HepG2 (cell line): ENCODE data around the gene CEP76. TPM values are rescaled to one million over a fixed set of nuclear protein-coding genes. Genes with fewer than 3 reads are reported as not detected.

Experiments used
- ATAC-seq: fragments of 200-7000 bp; cut with Tn5 transposase; 3 replicates; pipeline ENCODE4 v1.9.1; 2020; ENCODE audit warnings: mild to moderate bottlenecking, moderate library complexity
- BruUV-seq: library from RNA; stranded (reverse); fragments of 400-500 nt; replicated peaks from 2 replicates; lab custom pipeline; 2021; lab: Mats Ljungman, UMichigan
- CTCF ChIA-PET: fragments of 300-600 bp; formaldehyde crosslinking; extraction: SDS; loops from one replicate; lab custom pipeline; 2021; ENCODE audit warnings: low total read pairs, inconsistent platforms, low intra/inter-chr PET ratio; lab: Yijun Ruan, JAX
- POLR2A ChIA-PET: fragments of 350-600 bp; sonication (Branson Sonifier 250); formaldehyde crosslinking; loops from one replicate; lab custom pipeline; 2020; ENCODE audit warnings: antibody characterized with exemption, inconsistent platforms; lab: Yijun Ruan, JAX
- DNase-seq: peaks from one replicate; pipeline ENCODE4 v3.0.0-alpha.2; 2015; ENCODE audit warnings: low spot score
- FAIRE-seq: peaks from 3 replicates; lab custom pipeline; 2011; peaks lifted over from hg19 to GRCh38; lab: Jason Lieb, UNC
- H2AFZ ChIP-seq: one replicate; pipeline ENCODE4 v1.6.1; 2011; ENCODE audit warnings: low read length, inconsistent platforms
- H3K27ac ChIP-seq: fragments of 300-600 bp; 3 replicates; pipeline ENCODE4 v1.8.0; 2011; ENCODE audit warnings: mixed run types, mild to moderate bottlenecking, mixed read lengths, low read length, inconsistent platforms; ENCODE audit not compliant: insufficient read depth; ENCODE audit errors: extremely low read length
- H3K27me3 ChIP-seq, 2 experiments: fragments of 200-600 bp in 1 of 2; 2 replicates in 1 of 2; 3 replicates in 1 of 2; pipeline versions ENCODE4 v1.6.0 to v1.8.0; 2011; ENCODE audit warnings: low read length in 2 of 2, mild to moderate bottlenecking in 2 of 2, moderate library complexity in 2 of 2, inconsistent platforms in 1 of 2; ENCODE audit not compliant: insufficient read depth in 2 of 2, control insufficient read depth in 1 of 2
- H3K36me3 ChIP-seq, 2 experiments: fragments of 200-600 bp in 1 of 2; replicated peaks in 1 of 2; 2 replicates in 1 of 2; 3 replicates in 1 of 2; pipeline versions ENCODE4 v1.5.1 to v1.8.0; 2011; ENCODE audit warnings: low read length in 2 of 2, inconsistent platforms in 1 of 2; ENCODE audit not compliant: insufficient read depth in 2 of 2, control insufficient read depth in 1 of 2
- H3K4me1 ChIP-seq: 2 replicates; pipeline ENCODE4 v1.5.1; 2012; ENCODE audit warnings: low read length, inconsistent platforms; ENCODE audit not compliant: insufficient read depth
- H3K4me2 ChIP-seq: 2 replicates; pipeline ENCODE4 v1.6.0; 2011; ENCODE audit warnings: low read depth, low read length, inconsistent platforms
- H3K4me3 ChIP-seq, 3 experiments: fragments of 200-600 bp in 1 of 3; sonication (generic), shearing (Covaris generic) in 1 of 3; replicated peaks in 1 of 3; 2 replicates each; pipeline ENCODE4 v1.5.1; 2011 to 2016; ENCODE audit warnings: low read length in 3 of 3, inconsistent platforms in 2 of 3, low read depth in 2 of 3, mild to moderate bottlenecking in 2 of 3, control low read depth in 1 of 3, mixed read lengths in 1 of 3; ENCODE audit not compliant: insufficient read depth in 1 of 3
- H3K79me2 ChIP-seq: one replicate; pipeline ENCODE4 v1.6.1; 2011; ENCODE audit warnings: low read length, inconsistent platforms; ENCODE audit not compliant: insufficient read depth
- H3K9ac ChIP-seq: 2 replicates; pipeline ENCODE4 v1.6.0; 2011; ENCODE audit warnings: mild to moderate bottlenecking, low read depth, low read length, inconsistent platforms; ENCODE audit not compliant: insufficient read depth
- H3K9me3 ChIP-seq: 2 replicates; pipeline ENCODE4 v1.5.1; 2012; ENCODE audit warnings: mild to moderate bottlenecking, low read length
- H4K20me1 ChIP-seq: 2 replicates; pipeline ENCODE4 v1.6.0; 2011; ENCODE audit warnings: inconsistent platforms, mild to moderate bottlenecking, low read length, moderate library complexity; ENCODE audit not compliant: insufficient read depth
- CC2D1A ChIP-seq: sonication (generic); formaldehyde crosslinking; IDR thresholded peaks from 2 replicates; pipeline ENCODE4 v1.8.1; 2023; ENCODE audit warnings: mild to moderate bottlenecking, missing genetic modification reagents
- E2F5 ChIP-seq: sonication (generic); formaldehyde crosslinking; conservative IDR thresholded peaks from 2 replicates; pipeline ENCODE4 v1.4.0; 2020; ENCODE audit warnings: missing genetic modification reagents
- EEA1 ChIP-seq: sonication (generic); formaldehyde crosslinking; IDR thresholded peaks from 2 replicates; pipeline ENCODE4 v1.5.1; 2020; ENCODE audit warnings: mild to moderate bottlenecking, missing genetic modification reagents, borderline replicate concordance
- EED ChIP-seq: sonication (generic); formaldehyde crosslinking; IDR thresholded peaks from 2 replicates; pipeline ENCODE4 v1.5.0; 2020; ENCODE audit warnings: mild to moderate bottlenecking, missing genetic modification reagents
- KLF11 ChIP-seq: IDR thresholded peaks from 2 replicates; pipeline ENCODE4 v1.6.1; 2016; ENCODE audit warnings: missing compliant biosample characterization
- MBD4 ChIP-seq: IDR thresholded peaks from 2 replicates; pipeline ENCODE4 v1.6.1; 2012; ENCODE audit warnings: low read length, inconsistent platforms, borderline replicate concordance
- NPAS2 ChIP-seq: sonication (generic); formaldehyde crosslinking; IDR thresholded peaks from 2 replicates; pipeline ENCODE4 v1.8.0; 2022; ENCODE audit warnings: mild to moderate bottlenecking, missing genetic modification reagents, borderline replicate concordance
- PCBP1 ChIP-seq: fragments of 200-400 bp; formaldehyde crosslinking; IDR thresholded peaks from 2 replicates; pipeline ENCODE4 v1.6.1; 2017; ENCODE audit warnings: mild to moderate bottlenecking, low read depth, low read length, borderline replicate concordance
- SP5 ChIP-seq: IDR thresholded peaks from 2 replicates; pipeline ENCODE4 v1.6.1; 2016; ENCODE audit warnings: low read depth, borderline replicate concordance
- STAG1 ChIP-seq: sonication (generic); formaldehyde crosslinking; IDR thresholded peaks from 2 replicates; pipeline ENCODE4 v1.4.0; 2020; ENCODE audit warnings: missing genetic modification reagents
- TP53 ChIP-seq: sonication (generic); formaldehyde crosslinking; conservative IDR thresholded peaks from 2 replicates; pipeline ENCODE4 v1.4.0; 2020; ENCODE audit warnings: missing genetic modification reagents
- ZBTB14 ChIP-seq: sonication (generic); formaldehyde crosslinking; IDR thresholded peaks from 2 replicates; pipeline ENCODE4 v1.4.0; 2020; ENCODE audit warnings: missing genetic modification reagents
- ZFP36 ChIP-seq: fragments of 150-350 bp; IDR thresholded peaks from 2 replicates; pipeline ENCODE4 v1.6.1; 2018; ENCODE audit warnings: borderline replicate concordance, low read length, low read depth; ENCODE audit not compliant: partially characterized antibody
- ZNF556 ChIP-seq: sonication (generic); formaldehyde crosslinking; IDR thresholded peaks from 2 replicates; pipeline ENCODE4 v1.4.0; 2020; ENCODE audit warnings: mild to moderate bottlenecking, missing genetic modification reagents, borderline replicate concordance
- ZNF598 ChIP-seq: sonication (generic); formaldehyde crosslinking; IDR thresholded peaks from 2 replicates; pipeline ENCODE4 v1.5.1; 2020; ENCODE audit warnings: mild to moderate bottlenecking, missing genetic modification reagents, borderline replicate concordance
- ZNF660 ChIP-seq: sonication (generic); formaldehyde crosslinking; IDR thresholded peaks from 2 replicates; pipeline ENCODE4 v1.5.1; 2020; ENCODE audit warnings: mild to moderate bottlenecking, low read depth, missing genetic modification reagents, borderline replicate concordance
- WGBS: methylation state at CpG from one replicate; pipeline ENCODE4 v1.1.6; 2017; ENCODE audit warnings: low lambda C conversion rate; 5-methylcytosine and 5-hydroxymethylcytosine counted together
- in situ Hi-C: cut with HindIII; loops from 2 replicates; pipeline ENCODE4 v1.10.0; 2017; ENCODE audit warnings: low pct_unique_long_range_greater_than_20kb; ENCODE audit not compliant: extremely low pct_ligation_motif_present
- intact Hi-C: fragments of 100-400 bp; cut with micrococcal nuclease; formaldehyde crosslinking; loops from one replicate; pipeline ENCODE4 v1.10.0; 2022; ENCODE audit not compliant: unreplicated experiment
- polyA plus RNA-seq, 8 experiments: library from polyadenylated mRNA; depleted of rRNA in 3 of 8; stranded (reverse) in 7 of 8; unstranded in 1 of 8; fragments of >200 nt; fragmentation: Illumina TruSeq in 4 of 8; extraction: Trizol in 4 of 8; gene quantifications; 2 replicates each; pipeline versions ENCODE4 v1.2.1 to v1.2.3, GENCODE V29; 2011 to 2016; ENCODE audit warnings: low read depth in 4 of 8, missing spikeins in 1 of 8, mixed read lengths in 1 of 8; ENCODE audit not compliant: insufficient read depth in 1 of 8
- total RNA-seq, 5 experiments: library from RNA; depleted of rRNA; stranded (reverse); fragments of >200 nt; fragmentation: Illumina TruSeq; extraction: Trizol; gene quantifications; 2 replicates each; pipeline ENCODE4 v1.2.3, GENCODE V29; 2016; ENCODE audit warnings: low read depth in 1 of 5

CEP76 gene
- total and polyA plus RNA-seq, 2 of the 13 experiments (the other 11 are each of a cell fraction or from before 2014, with no cell fraction given), result 13.9 to 15.1 TPM

- intact Hi-C loops, result no loop called here
- Histone ChIP-seq H3K27ac (no peak overlapping the region), H3K4me2 (no peak overlapping the region), H3K27me3 (no peaks in the 10 kb centered on the region; a peak in 1 of 5 replicates), H2AFZ (no peak overlapping the region), H4K20me1 (no peaks in the 10 kb centered on the region), H3K9ac (no peak overlapping the region), H3K36me3 (no peaks in the 10 kb centered on the region), H3K79me2 (peaks cover 2% of the 10 kb centered on the region), H3K4me1 (peaks cover 51% of the 10 kb centered on the region), H3K4me3 (no peak overlapping the region), H3K9me3 (no peaks in the 10 kb centered on the region)
- in situ Hi-C loops, result no loop called here
- no peak for DNase-seq
- WGBS, result 94% methylated on average over 19 of the region's 19 CpGs
- BruUV-seq, result no TSS peak
- ATAC-seq, result no peak
- ChIA-PET CTCF (no interaction called here), POLR2A (no interaction called here)
- TF ChIP-seq EED (CRISPR knock-in tag) (no peak), ZNF598 (no peak), ZNF556 (CRISPR knock-in tag) (no peak), ZNF660 (CRISPR knock-in tag) (no peak), ZBTB14 (no peak), SP5 (no peak), MBD4 (no peak), STAG1 (no peak), EEA1 (CRISPR knock-in tag) (no peak), E2F5 (no peak), TP53 (no peak), KLF11 (CRISPR knock-in tag) (no peak), NPAS2 (CRISPR knock-in tag) (no peak), PCBP1 (no peak), ZFP36 (no peak), CC2D1A (CRISPR knock-in tag) (no peak)
- no peak for FAIRE-seq
Observed at GRCh38 chr18:12737243-12737902, 34.9 kb upstream of the CEP76 start.
